ENCODE results near the gene ABO.
"Not testable (repeated sequence)": the region's sequence is repeated elsewhere in the genome, so short reads cannot be mapped to it uniquely, and the experiment has no call there.

Gene ABO

GRCh38 chr9:133263557-133263956 is 11.4 kb downstream of the ABO start:
- no peak for DNase-seq (ENCODE audit: low read depth, low spot score)

GRCh38 chr9:133262226-133262625 is 12.8 kb downstream of the ABO start:
- DNase-seq (ENCODE audit: low read depth, low spot score), result no peak

GRCh38 chr9:133261753-133262120 is 13.3 kb downstream of the ABO start:
- no peak for DNase-seq (ENCODE audit: low read depth, low spot score)

- no peak for DNase-seq (ENCODE audit: low read depth, low spot score)
Observed at GRCh38 chr9:133261103-133261752, 13.8 kb downstream of the ABO start.

GRCh38 chr9:133260334-133261102 is 14.5 kb downstream of the ABO start:
- DNase-seq (ENCODE audit: low read depth, low spot score), result no peak

- DNase-seq (ENCODE audit: low read depth, low spot score), result no peak
Observed at GRCh38 chr9:133258061-133259015, 16.7 kb downstream of the ABO start.

GRCh38 chr9:133257465-133257956 is 17.5 kb downstream of the ABO start:
- no peak for DNase-seq (ENCODE audit: low read depth, low spot score)

GRCh38 chr9:133256686-133257091 is 18.3 kb downstream of the ABO start:
- DNase-seq (ENCODE audit: low read depth, low spot score), result no peak

GRCh38 chr9:133256136-133256461 is 18.9 kb downstream of the ABO start:
- no peak for DNase-seq (ENCODE audit: low read depth, low spot score)

- no peak for DNase-seq (ENCODE audit: low read depth, low spot score)
Observed at GRCh38 chr9:133255371-133256135, 19.4 kb downstream of the ABO start.

GRCh38 chr9:133254471-133254870 is 20.5 kb downstream of the ABO start:
- no peak for DNase-seq (ENCODE audit: low read depth, low spot score)

- DNase-seq (ENCODE audit: low read depth, low spot score), result no peak
Observed at GRCh38 chr9:133253268-133253667, 21.7 kb downstream of the ABO start.

GRCh38 chr9:133252301-133253020 is 22.5 kb downstream of the ABO start:
- no peak for DNase-seq (ENCODE audit: low read depth, low spot score)

GRCh38 chr9:133251773-133252172 is 23.2 kb downstream of the ABO start:
- DNase-seq (ENCODE audit: low read depth, low spot score), result no peak

- DNase-seq (ENCODE audit: low read depth, low spot score), result not testable (repeated sequence)
Observed at GRCh38 chr9:133251221-133251620, 23.8 kb downstream of the ABO start.

- no peak for DNase-seq (ENCODE audit: low read depth, low spot score)
Observed at GRCh38 chr9:133250741-133251170, 24.2 kb downstream of the ABO start.

- DNase-seq (ENCODE audit: low read depth, low spot score), result no peak
Observed at GRCh38 chr9:133249337-133249736, 25.7 kb downstream of the ABO start.

- DNase-seq (ENCODE audit: low read depth, low spot score), result no peak
Observed at GRCh38 chr9:133248726-133249295, 26.2 kb downstream of the ABO start.

GRCh38 chr9:133247632-133248031 is 27.4 kb downstream of the ABO start:
- no peak for DNase-seq (ENCODE audit: low read depth, low spot score)

- DNase-seq (ENCODE audit: low read depth, low spot score), result no peak
Observed at GRCh38 chr9:133246991-133247390, 28.0 kb downstream of the ABO start.

Measured in ELF-1 (cell line).